MM.1S (cell line): Measurements from ENCODE around the gene MORC3.

Experiments used
- DNase-seq: peaks from one replicate; pipeline ENCODE4 v3.0.0-alpha.2; 2015
- H2AFZ ChIP-seq: fragments of 300-600 bp; sonication (generic); 2 replicates; pipeline ENCODE4 v1.6.0; 2016; ENCODE audit warnings: antibody characterized with exemption, low read length
- H3F3A ChIP-seq: fragments of 300-600 bp; sonication (generic); 2 replicates; pipeline ENCODE4 v1.6.1; 2016; ENCODE audit warnings: mild to moderate bottlenecking, antibody characterized with exemption, low read length, moderate library complexity, mixed read lengths; ENCODE audit not compliant: insufficient read depth
- H3K27ac ChIP-seq: fragments of 300-600 bp; sonication (generic); 2 replicates; pipeline ENCODE4 v1.5.1; 2016; ENCODE audit warnings: mild to moderate bottlenecking, low read length
- H3K27me3 ChIP-seq: fragments of 300-600 bp; sonication (generic); replicated peaks from 2 replicates; pipeline ENCODE4 v1.6.0; 2016; ENCODE audit warnings: low read length; ENCODE audit not compliant: insufficient read depth
- H3K36me3 ChIP-seq: fragments of 300-600 bp; sonication (generic); replicated peaks from 2 replicates; pipeline ENCODE4 v1.6.1; 2016; ENCODE audit warnings: mild to moderate bottlenecking, low read length, mixed read lengths; ENCODE audit not compliant: insufficient read depth
- H3K4me1 ChIP-seq: fragments of 300-600 bp; sonication (generic); 2 replicates; pipeline ENCODE4 v1.6.1; 2016; ENCODE audit warnings: low read length, mixed read lengths
- H3K4me2 ChIP-seq: fragments of 300-600 bp; sonication (generic); 2 replicates; pipeline ENCODE4 v1.6.0; 2016; ENCODE audit warnings: low read depth, low read length
- H3K4me3 ChIP-seq: fragments of 300-600 bp; sonication (generic); 2 replicates; pipeline ENCODE4 v1.5.1; 2016; ENCODE audit warnings: low read length, mixed read lengths
- H3K79me2 ChIP-seq: fragments of 300-600 bp; sonication (generic); 2 replicates; pipeline ENCODE4 v1.6.1; 2016; ENCODE audit warnings: mixed run types, low read length, mixed read lengths
- H3K9ac ChIP-seq: fragments of 300-600 bp; sonication (generic); 2 replicates; pipeline ENCODE4 v1.6.1; 2016; ENCODE audit warnings: low read length, mixed read lengths
- H3K9me2 ChIP-seq: fragments of 300-600 bp; sonication (generic); replicated peaks from 2 replicates; pipeline ENCODE4 v1.6.1; 2016; ENCODE audit warnings: mild to moderate bottlenecking, low read length, mixed read lengths; ENCODE audit not compliant: insufficient read depth
- H3K9me3 ChIP-seq: fragments of 300-600 bp; sonication (generic); replicated peaks from 2 replicates; pipeline ENCODE4 v1.6.1; 2016; ENCODE audit warnings: mild to moderate bottlenecking, low read length, mixed read lengths; ENCODE audit not compliant: insufficient read depth
- H4K20me1 ChIP-seq: fragments of 300-600 bp; sonication (generic); 2 replicates; pipeline ENCODE4 v1.6.1; 2016; ENCODE audit warnings: mild to moderate bottlenecking, low read length, moderate library complexity, mixed read lengths; ENCODE audit not compliant: insufficient read depth
- EZH2 ChIP-seq: fragments of 300-600 bp; sonication (generic); optimal IDR thresholded peaks from 2 replicates; pipeline ENCODE3; 2017; ENCODE audit warnings: low read depth, mild to moderate bottlenecking, antibody characterized with exemption, low read length, mixed read lengths
- EZH2phosphoT487 ChIP-seq: fragments of 300-600 bp; sonication (generic); IDR thresholded peaks from 2 replicates; pipeline ENCODE4 v1.6.1; 2018; ENCODE audit warnings: antibody characterized with exemption, low read length
- TF ChIP-seq, protein P1 (sequence below): fragments of 300-600 bp; sonication (generic); IDR thresholded peaks from 2 replicates; pipeline ENCODE4 v1.5.1; 2016; ENCODE audit warnings: antibody characterized with exemption, low read length, mixed read lengths

MORC3 gene

DNA sequence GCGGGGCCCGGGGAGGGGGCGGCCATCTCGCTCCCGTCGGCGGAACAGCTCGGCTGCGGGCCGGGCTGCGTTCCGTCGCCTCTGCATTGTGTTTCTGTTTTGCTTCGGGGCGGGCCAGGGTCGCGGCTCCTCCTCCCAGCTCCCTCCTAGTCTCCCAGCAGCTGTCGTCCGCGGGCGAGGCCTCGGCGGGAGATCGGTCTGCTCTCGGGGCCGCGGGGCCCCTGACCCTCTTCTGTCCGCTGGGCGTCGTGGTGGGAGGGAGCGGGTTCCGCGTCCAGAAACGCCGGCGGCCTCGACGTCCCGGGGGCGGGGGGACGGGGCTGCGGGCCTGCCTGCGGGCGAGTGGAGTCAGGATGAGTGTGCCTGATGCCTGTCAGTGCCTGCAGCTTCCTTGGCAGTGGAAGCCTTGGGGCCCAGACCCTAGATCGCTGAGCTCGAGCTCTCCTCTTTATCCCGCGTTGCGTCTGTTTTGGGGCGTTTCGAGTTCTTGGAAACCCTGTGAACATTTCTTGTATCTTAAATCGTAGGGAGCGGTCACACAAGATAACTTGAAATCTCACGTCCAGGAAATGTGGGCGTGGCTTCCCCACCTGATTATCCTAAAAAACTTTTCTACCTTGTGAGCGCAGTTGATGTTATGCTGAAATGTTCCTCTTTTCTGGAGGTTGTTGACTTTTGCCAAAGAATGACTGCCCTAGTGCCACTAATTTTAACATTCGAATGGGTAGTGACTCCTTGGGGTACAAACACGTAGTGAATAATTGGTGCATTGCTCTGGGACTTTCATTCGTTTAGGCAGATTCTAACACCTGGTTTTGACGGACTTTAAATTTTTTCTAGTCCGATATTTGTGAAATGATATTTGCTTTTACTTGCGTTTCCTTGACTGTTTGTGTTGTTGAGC is 676 bp downstream of the MORC3 start:
- TF ChIP-seq EZH2 = no peak
- no peak for TF ChIP-seq EZH2phosphoT487
- TF ChIP-seq, protein P1, sequence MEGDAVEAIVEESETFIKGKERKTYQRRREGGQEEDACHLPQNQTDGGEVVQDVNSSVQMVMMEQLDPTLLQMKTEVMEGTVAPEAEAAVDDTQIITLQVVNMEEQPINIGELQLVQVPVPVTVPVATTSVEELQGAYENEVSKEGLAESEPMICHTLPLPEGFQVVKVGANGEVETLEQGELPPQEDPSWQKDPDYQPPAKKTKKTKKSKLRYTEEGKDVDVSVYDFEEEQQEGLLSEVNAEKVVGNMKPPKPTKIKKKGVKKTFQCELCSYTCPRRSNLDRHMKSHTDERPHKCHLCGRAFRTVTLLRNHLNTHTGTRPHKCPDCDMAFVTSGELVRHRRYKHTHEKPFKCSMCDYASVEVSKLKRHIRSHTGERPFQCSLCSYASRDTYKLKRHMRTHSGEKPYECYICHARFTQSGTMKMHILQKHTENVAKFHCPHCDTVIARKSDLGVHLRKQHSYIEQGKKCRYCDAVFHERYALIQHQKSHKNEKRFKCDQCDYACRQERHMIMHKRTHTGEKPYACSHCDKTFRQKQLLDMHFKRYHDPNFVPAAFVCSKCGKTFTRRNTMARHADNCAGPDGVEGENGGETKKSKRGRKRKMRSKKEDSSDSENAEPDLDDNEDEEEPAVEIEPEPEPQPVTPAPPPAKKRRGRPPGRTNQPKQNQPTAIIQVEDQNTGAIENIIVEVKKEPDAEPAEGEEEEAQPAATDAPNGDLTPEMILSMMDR = no peak
- Histone ChIP-seq H3K9me2 (no peaks in the 10 kb centered on the region), H3K4me1 (peaks cover 9% of the 10 kb centered on the region; the same call in 1 of the 2 replicates), H3F3A (peaks cover 18% of the 10 kb centered on the region; the same call in 1 of the 2 replicates), H3K4me2 (peak overlapping the region; percentile 71), H3K4me3 (peak overlapping the region; percentile 81), H3K27ac (peak overlapping the region; percentile 62; the same call in 1 of the 2 replicates), H2AFZ (peak overlapping the region; percentile 73), H3K27me3 (peaks cover 4% of the 10 kb centered on the region), H3K9ac (peak overlapping the region; percentile 65), H3K9me3 (no peaks in the 10 kb centered on the region), H3K79me2 (peaks cover 52% of the 10 kb centered on the region), H3K36me3 (no peaks in the 10 kb centered on the region), H4K20me1 (no peaks in the 10 kb centered on the region)
- DNase-seq = peak; percentile 80

DNA sequence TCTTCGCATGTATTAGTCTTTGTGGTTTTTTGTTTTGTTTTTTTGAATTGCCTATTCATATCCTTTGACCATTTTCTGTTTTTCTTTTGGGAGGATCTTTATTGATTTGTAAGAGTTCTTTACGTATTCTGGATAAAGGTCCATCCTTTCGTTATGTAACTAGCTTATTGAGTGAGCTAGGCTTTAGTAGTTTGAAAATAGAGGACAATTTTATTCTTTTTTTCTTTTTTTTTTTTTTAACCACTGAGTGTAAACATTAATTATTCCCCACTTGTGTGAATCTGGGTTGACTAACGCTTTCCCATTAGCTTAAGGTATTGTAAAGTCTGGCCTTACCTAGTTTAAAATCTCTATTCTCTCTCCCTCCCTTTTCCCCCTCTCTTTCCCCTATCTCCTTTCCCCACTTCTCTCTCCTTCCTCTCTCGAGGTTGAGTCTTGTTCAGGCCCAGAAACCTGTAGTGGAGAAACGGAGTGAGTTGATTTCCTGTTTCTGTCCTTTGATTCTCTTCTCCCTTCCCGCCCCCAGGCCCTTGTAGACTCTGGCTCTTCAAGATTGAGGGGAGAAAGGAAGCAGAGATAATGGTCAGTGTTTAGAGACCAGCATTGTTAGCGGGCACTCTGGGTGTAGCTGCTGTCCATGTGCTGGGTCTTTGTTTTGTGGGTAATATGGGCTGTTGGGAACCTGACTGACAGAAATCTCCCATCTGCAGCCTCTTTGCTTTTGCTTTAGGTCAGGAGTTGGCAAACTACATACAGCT is 1.5 kb downstream of the MORC3 start:
- no peak for DNase-seq
- 0 out of 2 replicates have a peak overlapping the region, but pooled peaks have one; percentile 73 for H2AFZ ChIP-seq
- no peaks in the 10 kb centered on the region for H3K9me3 ChIP-seq
- H3K4me3 ChIP-seq = peak overlapping the region; percentile 81
- peaks cover 18% of the 10 kb centered on the region; the same call in 1 of the 2 replicates for H3F3A ChIP-seq
- no peak for TF ChIP-seq EZH2
- TF ChIP-seq, protein P1 = no peak
- TF ChIP-seq EZH2phosphoT487 = no peak
- H3K9me2 ChIP-seq = no peaks in the 10 kb centered on the region
- peak overlapping the region; percentile 65; the same call in 1 of the 2 replicates for H3K9ac ChIP-seq
- H3K27me3 ChIP-seq = peaks cover 4% of the 10 kb centered on the region
- peaks cover 57% of the 10 kb centered on the region for H3K79me2 ChIP-seq
- H3K4me1 ChIP-seq = peaks cover 9% of the 10 kb centered on the region; the same call in 1 of the 2 replicates
- peak overlapping the region; percentile 71 for H3K4me2 ChIP-seq
- no peaks in the 10 kb centered on the region for H3K36me3 ChIP-seq
- no peaks in the 10 kb centered on the region for H4K20me1 ChIP-seq
- H3K27ac ChIP-seq = peak overlapping the region; percentile 62; the same call in 1 of the 2 replicates

DNA sequence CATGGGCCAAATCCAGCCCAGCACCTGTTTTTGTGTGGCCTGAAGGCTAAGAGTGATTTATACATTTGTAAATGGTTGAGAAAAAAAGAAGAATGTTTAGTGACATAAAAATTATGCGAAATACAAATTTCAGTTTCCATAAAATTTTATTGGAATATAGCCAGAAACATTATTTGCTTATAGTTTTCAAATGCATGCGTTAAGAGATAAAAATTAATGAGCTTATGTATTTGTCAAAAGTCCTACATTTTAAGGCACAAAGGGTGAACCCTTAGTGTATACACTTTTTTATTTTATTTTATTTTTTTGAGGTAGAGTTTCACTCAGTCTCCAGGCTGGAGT is 2.1 kb downstream of the MORC3 start:
- Histone ChIP-seq H2AFZ (no peak overlapping the region), H3K79me2 (peaks cover 61% of the 10 kb centered on the region), H3F3A (peaks cover 18% of the 10 kb centered on the region; the same call in 1 of the 2 replicates), H3K4me3 (no peak overlapping the region), H3K27ac (no peak overlapping the region), H3K27me3 (peaks cover 4% of the 10 kb centered on the region), H3K4me2 (no peak overlapping the region), H3K36me3 (no peaks in the 10 kb centered on the region), H3K9ac (no peak overlapping the region), H3K4me1 (peaks cover 9% of the 10 kb centered on the region; the same call in 1 of the 2 replicates), H4K20me1 (no peaks in the 10 kb centered on the region), H3K9me2 (no peaks in the 10 kb centered on the region), H3K9me3 (no peaks in the 10 kb centered on the region)
- no peak for DNase-seq
- no peak for TF ChIP-seq EZH2
- TF ChIP-seq, protein P1 = no peak
- no peak for TF ChIP-seq EZH2phosphoT487
